Ramos (cell line): ENCODE data around the gene LGR6.
"Not testable (repeated sequence)": the region's sequence is repeated elsewhere in the genome, so short reads cannot be mapped to it uniquely, and the experiment has no call there.

ENCODE experiments used
- in situ Hi-C: fragments of 300-500 bp; cut with MboI; formaldehyde crosslinking; loops from one replicate; pipeline ENCODE4 v1.14.3; 2022; ENCODE audit warnings: low sequenced_read_pairs; ENCODE audit not compliant: unreplicated experiment

The LGR6 gene

GRCh38 chr1:202159534-202160371 is 33.8 kb upstream of the LGR6 start:
- in situ Hi-C loops: no loop called here

DNA sequence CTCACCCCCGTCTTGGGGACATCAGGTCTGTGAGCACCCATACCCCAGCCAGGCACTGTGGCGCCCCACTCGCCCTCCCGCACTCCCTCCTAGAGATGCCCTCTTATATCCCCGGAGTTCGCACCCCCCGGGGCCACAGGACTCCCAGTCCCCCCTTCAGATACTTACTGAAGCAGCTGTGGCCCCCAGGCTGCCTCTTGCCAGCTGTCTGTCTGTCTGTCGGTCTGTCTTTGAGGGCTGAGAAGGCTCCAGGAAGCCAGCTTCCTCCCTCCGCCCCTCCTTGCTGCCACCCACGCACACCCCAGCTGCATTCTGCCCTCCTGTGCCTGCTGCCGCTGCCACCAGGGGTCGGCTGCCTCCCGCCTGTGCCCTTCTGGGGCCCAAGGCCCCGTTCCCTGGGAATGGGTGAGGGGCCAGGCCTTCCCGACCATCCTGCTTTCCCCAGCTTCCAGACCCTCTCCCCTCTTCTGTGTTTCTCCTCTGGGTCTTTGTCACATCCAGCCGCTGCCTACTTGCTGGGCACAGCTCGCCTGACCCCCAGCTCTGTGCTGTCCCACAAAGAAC is 33.1 kb upstream of the LGR6 start, which contains the start of gene PTPN7:
TSS of gene PTPN7 (minus strand) at position 226 of the 564 bp plus-strand sequence. CDS start 1,200 bp downstream, outside the sequence.
- in situ Hi-C loops: no loop called here

- in situ Hi-C loops: no loop called here
Observed at GRCh38 chr1:202161151-202162046, 32.2 kb upstream of the LGR6 start.

GRCh38 chr1:202162047-202162417 is 31.6 kb upstream of the LGR6 start:
- in situ Hi-C loops: no loop called here

DNA sequence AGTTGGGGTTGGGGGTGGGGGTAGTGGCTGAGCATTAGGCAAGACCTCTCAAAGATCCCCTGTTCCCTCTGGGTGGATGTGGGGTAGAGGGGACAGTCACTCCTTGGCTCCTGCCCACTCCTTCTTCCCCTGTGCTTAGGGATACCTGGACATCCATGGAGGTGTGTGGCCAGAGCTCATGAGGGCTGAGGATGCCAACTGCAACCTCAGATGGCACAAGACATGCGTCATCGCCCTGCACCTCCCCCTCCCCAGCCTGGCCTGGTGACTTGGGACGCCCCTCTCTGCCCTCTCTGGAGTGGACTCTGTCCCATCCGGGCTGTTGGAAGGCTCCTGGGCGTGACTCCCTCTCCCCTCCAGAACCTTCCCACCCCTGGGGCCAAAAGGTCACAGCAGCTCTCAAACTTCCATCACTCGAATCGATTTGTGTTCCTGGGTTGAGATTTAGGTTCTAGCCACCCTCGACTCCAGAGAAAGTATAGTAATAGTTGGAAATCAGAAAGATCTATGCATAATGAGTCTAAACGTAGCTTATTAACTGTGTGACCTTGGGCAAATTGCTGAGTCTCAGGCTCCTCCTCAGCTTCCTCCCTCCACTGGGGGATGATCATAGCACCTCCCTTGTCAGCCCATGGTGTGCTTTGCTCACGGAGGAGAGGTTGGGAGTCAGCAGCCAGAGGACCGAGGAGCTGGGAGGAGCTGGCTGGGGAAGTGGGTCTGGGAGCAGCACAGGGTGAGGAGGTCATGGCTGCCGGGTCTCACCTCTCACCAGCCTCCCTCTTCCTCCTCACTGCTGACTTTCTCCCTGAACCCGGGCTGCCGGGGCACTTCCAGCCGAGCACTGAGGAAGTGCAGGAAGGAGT is 30.9 kb upstream of the LGR6 start:
- in situ Hi-C loops: no loop called here

- in situ Hi-C loops: no loop called here
Observed at GRCh38 chr1:202163281-202164270, 30.0 kb upstream of the LGR6 start.

- in situ Hi-C loops: no loop called here
Observed at GRCh38 chr1:202164271-202165037, 29.1 kb upstream of the LGR6 start.

DNA sequence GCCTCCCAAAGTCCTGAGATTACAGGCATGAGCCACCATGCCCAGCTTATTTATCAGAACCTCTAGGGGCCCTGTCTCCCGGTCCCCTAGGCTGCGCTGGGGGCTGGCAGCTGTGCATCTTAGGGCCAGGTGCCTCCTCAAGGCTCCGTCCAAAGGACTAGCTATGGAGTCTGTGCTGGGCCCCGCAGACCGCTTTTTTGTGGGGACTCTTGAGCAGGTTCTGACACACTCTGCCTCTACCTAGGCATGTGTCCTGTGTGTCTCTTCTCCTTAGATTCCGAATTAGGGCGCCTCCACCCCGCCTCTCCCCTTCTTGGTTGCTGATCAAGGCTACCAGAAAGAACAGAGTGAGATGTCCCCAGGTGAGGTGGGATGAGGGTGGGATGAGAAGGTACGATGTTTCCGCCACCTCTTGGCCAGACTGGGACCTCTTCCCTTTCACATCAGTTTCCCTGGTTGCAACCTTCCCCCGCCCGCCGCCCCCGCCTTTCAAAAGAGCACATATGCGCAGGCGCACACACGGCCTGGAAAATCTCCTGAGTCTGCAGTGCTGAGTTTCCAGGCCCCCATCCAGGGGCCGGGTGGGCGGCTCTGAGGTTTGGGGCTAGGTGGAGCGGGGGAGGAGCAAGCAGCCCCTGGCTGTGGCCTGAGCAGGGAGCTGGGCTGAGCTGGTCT is 28.2 kb upstream of the LGR6 start:
- in situ Hi-C loops: no loop called here

- in situ Hi-C loops: no loop called here
Observed at GRCh38 chr1:202165942-202166843, 27.4 kb upstream of the LGR6 start.

- in situ Hi-C loops: not testable (repeated sequence)
Observed at GRCh38 chr1:202167054-202167453, 26.5 kb upstream of the LGR6 start.

DNA sequence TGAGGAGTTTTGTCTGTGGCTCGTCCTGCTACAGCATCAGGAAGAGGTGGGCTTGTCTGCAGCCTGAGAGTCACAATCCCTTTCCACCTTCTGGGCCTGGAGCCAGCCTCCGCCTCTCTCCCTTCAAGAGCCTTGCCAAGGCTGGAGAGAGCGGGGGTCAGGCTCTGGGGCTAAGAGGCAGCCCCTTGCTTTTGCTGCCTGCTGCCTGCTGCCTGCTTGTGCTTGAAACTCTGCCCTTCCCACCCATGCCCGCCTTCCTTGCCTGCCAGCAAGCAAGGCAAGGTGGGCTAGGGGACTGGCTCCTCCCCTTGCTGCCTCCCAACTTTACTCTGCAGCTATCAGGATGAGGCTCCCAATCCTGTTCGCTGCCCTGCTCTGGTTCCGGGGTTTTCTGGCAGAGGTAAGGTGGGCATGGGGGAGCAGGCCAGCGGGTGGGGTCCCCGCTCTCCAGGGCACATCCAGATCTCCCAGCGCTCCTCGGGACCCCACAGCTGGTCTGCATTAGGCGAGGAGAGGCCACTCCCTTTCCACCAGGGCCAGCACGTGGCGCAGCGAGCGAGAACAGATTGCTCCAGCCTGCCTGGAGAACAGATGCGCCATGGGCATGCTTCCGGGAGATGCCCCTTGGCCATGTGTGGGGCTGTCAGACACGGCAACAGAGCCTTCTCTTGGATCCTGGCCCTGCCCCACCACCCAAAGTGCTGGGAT is 25.7 kb upstream of the LGR6 start:
- in situ Hi-C loops: no loop called here

DNA sequence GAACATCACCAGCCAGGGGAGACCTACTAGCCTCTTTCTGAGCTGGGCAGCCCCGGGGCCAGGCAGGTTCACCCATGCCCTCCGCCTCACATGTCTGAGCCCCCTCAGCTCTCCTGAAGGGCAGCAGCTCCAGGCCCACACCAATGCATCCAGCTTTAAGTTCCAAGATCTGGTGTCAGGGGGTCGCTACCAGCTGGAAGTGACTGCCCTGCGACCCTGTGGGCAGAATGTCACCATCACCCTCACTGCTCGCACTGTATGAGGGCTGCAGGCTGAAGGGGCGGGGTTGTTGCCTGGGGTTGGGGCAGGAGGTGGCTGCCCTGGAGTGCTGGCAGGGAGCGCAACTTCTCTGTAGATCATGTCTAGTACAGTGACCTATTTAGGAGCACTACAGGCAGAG is 24.7 kb upstream of the LGR6 start:
- in situ Hi-C loops: no loop called here

- in situ Hi-C loops: no loop called here
Observed at GRCh38 chr1:202170726-202171125, 22.9 kb upstream of the LGR6 start.

- in situ Hi-C loops: no loop called here
Observed at GRCh38 chr1:202171292-202172014, 22.1 kb upstream of the LGR6 start.

GRCh38 chr1:202172015-202172355 is 21.6 kb upstream of the LGR6 start:
- in situ Hi-C loops: no loop called here
